GM21367 (cell line): ENCODE measurements around the gene SPO11.
A peak's percentile ranks its signal among the peaks of the same experiment; 100 is the strongest.
"Not testable (repeated sequence)": the region's sequence is repeated elsewhere in the genome, so short reads cannot be mapped to it uniquely, and the experiment has no call there.

ENCODE experiments used
- ATAC-seq: cut with Tn5 transposase; IDR thresholded peaks from one replicate; pipeline ENCODE4 v1.9.1; 2021; ENCODE audit not compliant: unreplicated experiment

Gene SPO11

GRCh38 chr20:57335392-57335791 lies 5.8 kb downstream of the SPO11 start:
- no peak for ATAC-seq

- ATAC-seq = no peak
Measured at GRCh38 chr20:57341663-57342062, 12.1 kb downstream of the SPO11 start.

GRCh38 chr20:57342829-57343228 lies 13.2 kb downstream of the SPO11 start:
- ATAC-seq = no peak

DNA sequence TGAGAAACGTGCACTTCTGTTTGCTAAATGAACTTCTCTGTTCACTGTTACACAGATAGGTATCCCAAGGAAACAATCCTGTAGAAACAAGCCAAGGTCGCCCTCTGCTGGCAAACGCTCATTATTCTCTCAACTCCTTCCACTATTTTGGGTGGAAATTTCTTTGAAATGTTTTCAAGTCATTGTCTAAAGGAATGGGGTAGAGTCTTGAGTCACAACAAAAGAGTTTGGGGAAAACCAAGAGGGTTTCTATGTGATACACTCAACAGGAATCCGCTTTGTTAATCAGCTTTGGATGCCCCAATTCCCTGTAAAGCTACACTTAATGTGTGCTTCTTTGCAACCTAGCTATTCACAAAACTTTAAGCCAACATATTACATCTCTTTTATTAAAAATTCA lies 16.9 kb downstream of the SPO11 start:
- no peak for ATAC-seq

- ATAC-seq = no peak
Measured at GRCh38 chr20:57347393-57347792, 17.8 kb downstream of the SPO11 start.

- ATAC-seq = not testable (repeated sequence)
Measured at GRCh38 chr20:57348200-57348921, 18.8 kb downstream of the SPO11 start.

- ATAC-seq = not testable (repeated sequence)
Measured at GRCh38 chr20:57348922-57349574, 19.4 kb downstream of the SPO11 start.

GRCh38 chr20:57350081-57350710 lies 20.6 kb downstream of the SPO11 start:
- ATAC-seq = no peak

GRCh38 chr20:57350726-57351041 lies 21.1 kb downstream of the SPO11 start:
- not testable (repeated sequence) for ATAC-seq

DNA sequence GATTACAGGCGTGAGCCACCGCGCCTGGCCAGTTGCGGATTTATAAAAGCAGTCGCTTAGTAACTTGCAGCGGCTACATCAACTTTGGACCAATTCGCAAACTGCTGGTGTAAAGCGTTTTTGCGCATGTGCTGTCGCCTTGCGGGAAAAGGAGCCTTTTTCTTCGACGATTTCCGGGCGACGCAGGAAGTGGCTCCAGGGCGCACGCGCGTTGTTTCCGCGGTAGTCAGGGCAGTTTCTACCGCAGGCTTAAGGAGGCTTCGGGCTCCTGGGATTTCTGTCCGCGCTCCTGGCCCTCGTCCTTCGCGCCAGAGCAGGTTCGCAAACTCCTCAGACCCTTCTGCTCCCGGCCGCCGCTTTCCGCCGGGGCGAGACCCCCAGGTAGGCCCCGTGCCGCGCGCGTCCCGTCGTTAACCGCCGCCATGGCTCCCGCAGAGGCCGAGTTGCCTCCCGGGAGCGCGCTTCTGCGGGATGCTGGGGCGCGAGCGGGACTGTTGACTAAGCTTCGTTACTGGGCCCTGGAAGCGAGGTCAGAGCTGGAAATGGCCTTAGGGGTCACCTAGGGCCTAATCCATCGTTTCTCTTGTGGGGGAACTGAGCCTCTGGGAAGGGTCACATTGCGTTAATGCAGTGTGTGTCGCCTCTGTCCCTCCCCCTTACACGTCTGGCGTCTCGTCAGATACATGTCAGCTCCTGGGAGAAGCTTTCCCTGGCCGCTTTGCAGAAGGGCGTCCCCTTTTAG lies 21.6 kb downstream of the SPO11 start, which contains the start of gene RAE1:
Gene RAE1, plus strand, starts transcription at position 214 of the 742 bp plus-strand sequence. CDS start 2,784 bp downstream, outside the sequence.
- peak; percentile 71 for ATAC-seq

DNA sequence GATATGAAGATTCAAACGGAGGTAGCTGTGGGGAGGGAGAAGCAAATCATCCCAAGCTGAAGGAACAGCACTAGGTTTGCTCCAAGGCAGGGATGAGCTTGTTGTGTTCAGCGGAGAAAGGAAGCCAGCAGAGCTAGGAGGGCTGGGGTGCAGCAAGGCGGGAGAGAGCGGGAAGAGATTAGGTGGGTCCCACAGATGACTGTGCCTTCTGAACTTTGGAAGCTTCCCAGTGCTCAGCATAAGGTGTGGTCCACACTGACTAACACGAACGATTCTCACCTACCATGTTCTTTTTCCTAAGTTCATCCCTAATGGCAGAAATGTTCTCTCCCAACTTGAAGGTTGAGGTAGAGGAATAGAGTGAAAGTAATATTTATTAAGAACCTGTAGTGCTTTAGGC lies 22.7 kb downstream of the SPO11 start:
- no peak for ATAC-seq

DNA sequence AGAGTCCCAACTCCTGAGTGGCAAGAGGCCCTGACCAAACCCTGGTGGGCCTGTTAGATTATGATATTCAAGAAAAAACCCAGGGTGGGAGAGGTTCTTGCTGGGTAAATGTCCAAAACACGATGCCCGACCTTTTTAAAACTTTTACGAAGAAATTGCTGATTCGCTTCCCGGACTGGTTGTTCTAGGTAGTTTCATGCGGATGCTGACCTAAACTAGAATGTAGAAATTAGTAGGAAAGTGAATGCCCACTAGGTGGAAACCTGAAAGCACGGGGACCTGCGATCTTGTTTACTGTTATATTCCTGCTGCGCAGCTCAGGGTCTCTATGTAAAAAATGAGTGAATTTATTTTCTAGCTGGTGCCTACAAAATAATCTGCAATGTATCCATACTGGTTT lies 23.7 kb downstream of the SPO11 start:
- no peak for ATAC-seq

DNA sequence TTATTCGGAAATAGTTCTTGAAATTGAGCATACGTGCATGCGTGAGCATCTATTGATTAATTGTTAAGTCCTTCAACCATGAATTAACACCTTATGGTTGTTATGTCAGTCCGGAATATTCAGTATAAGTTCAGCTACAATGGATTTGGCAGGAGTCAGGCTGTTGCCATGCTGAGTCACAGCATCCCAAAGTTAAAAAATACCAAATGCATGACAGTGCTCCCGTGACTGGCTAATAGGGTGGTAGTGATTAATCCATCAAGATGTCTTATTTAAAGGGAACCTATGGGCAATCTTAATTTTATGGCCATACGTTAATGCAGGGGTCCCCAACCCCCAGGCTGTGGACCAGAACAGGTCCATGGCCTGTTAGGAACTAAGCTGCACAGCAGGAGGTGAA lies 31.9 kb downstream of the SPO11 start:
- no peak for ATAC-seq

GRCh38 chr20:57364451-57364850 lies 34.8 kb downstream of the SPO11 start:
- ATAC-seq = no peak

- no peak for ATAC-seq
Measured at GRCh38 chr20:57369596-57369995, 40.0 kb downstream of the SPO11 start.

GRCh38 chr20:57370316-57370715 lies 40.7 kb downstream of the SPO11 start:
- ATAC-seq = no peak

DNA sequence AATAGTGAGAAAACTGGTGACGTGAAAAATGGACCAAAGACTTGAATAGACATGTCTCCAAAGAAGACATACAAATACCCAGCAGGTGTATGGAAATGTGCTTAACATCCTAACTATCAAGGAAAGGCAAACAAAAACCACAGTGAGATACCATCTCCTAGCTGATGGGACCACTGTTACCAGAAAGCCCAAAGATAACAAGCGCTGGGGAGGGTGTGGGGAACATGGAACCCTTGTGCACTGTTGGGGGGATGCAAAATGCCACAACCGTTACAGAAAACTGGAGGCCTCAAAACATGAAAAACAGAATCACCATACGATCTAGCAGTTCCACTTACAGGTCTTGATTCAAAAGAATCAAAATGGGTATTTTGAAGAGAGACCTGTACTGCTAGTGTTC lies 41.8 kb downstream of the SPO11 start:
- ATAC-seq = no peak

GRCh38 chr20:57372157-57372556 lies 42.6 kb downstream of the SPO11 start:
- ATAC-seq = no peak

DNA sequence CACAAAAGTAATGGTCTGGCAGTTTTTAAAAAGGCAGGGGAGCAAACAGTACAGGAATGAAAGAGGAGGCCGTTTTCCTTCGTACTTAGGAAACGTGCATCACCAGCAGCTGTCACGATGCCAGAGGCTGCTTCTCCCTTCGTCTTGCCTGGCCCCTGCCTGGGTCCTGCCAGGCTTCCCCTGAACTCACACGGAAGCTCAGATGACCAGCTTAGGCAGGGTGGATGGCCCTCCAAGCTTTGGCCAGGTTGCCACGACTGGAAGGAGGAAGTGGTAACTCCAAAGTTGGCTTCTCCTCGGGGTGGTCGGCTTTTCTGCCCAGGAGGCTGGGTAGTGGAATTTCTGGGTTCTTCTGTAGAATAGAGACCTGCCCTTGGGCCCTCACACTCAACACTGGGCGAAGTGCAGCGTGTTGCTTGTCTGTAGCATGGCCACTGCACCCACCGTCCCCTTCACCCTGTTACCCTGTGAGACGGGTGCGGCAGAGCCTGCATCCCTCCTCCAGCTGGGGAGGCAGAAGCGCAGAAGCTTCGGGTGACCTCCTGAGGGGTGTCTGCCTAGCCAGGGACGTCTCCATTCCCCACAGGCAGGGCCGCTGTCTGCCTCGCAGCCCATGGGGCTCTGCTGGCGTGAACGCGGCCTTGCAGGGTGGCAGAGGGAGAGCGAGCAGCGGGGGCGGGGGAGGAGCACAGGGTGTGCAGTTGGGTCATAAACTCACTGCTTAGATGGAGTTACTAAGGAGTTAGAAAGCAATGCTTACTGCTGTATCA lies 43.2 kb downstream of the SPO11 start:
- ATAC-seq = no peak

- ATAC-seq = no peak
Measured at GRCh38 chr20:57374343-57374930, 44.8 kb downstream of the SPO11 start.
